Neural progenitor cell (in vitro differentiated cells): ENCODE data around the gene U2AF2. TPM values are rescaled to one million over a fixed set of nuclear protein-coding genes. Genes with fewer than 3 reads are reported as not detected.
A peak's percentile ranks its signal among the peaks of the same experiment; 100 is the strongest.

Experiments
- DNase-seq: peaks from one replicate; pipeline ENCODE4 v3.0.0-alpha.2; 2016; ENCODE audit warnings: low spot score
- H2AFZ ChIP-seq: fragments of 200-600 bp; sonication (generic); replicated peaks from 2 replicates; pipeline ENCODE4 v1.6.1; 2016; ENCODE audit warnings: antibody characterized with exemption
- H3F3A ChIP-seq: fragments of 200-600 bp; sonication (generic); 2 replicates; pipeline ENCODE4 v1.6.1; 2016; ENCODE audit warnings: antibody characterized with exemption, low read depth
- H3K27ac ChIP-seq: fragments of 200-600 bp; sonication (generic); 2 replicates; pipeline ENCODE4 v1.5.1; 2016; ENCODE audit warnings: mild to moderate bottlenecking
- H3K27me3 ChIP-seq: fragments of 200-600 bp; sonication (generic); 2 replicates; pipeline ENCODE4 v1.6.1; 2016; ENCODE audit warnings: mild to moderate bottlenecking, moderate library complexity
- H3K36me3 ChIP-seq: fragments of 200-600 bp; sonication (generic); 2 replicates; pipeline ENCODE4 v1.5.1; 2016
- H3K4me1 ChIP-seq: fragments of 200-600 bp; sonication (generic); 2 replicates; pipeline ENCODE4 v1.6.1; 2016; ENCODE audit warnings: mixed run types
- H3K4me2 ChIP-seq: fragments of 200-600 bp; sonication (generic); 2 replicates; pipeline ENCODE4 v1.6.1; 2016
- H3K4me3 ChIP-seq: fragments of 200-600 bp; sonication (generic); 2 replicates; pipeline ENCODE4 v1.5.1; 2016
- H3K79me2 ChIP-seq: fragments of 200-600 bp; sonication (generic); 2 replicates; pipeline ENCODE4 v1.6.1; 2016; ENCODE audit warnings: low read depth
- H3K9ac ChIP-seq: fragments of 200-600 bp; sonication (generic); 2 replicates; pipeline ENCODE4 v1.6.1; 2016
- H3K9me3 ChIP-seq: fragments of 200-600 bp; sonication (generic); 2 replicates; pipeline ENCODE4 v1.5.1; 2016; ENCODE audit warnings: low read depth
- H4K20me1 ChIP-seq: fragments of 200-600 bp; sonication (generic); 2 replicates; pipeline ENCODE4 v1.6.1; 2016; ENCODE audit warnings: low read depth
- H3K27ac Mint-ChIP-seq: 3 replicates; pipeline ENCODE4 v1.8.0; 2021; ENCODE audit warnings: mixed read lengths
- H3K27me3 Mint-ChIP-seq: 2 replicates; pipeline ENCODE4 v1.8.0; 2022; ENCODE audit warnings: low read depth, mild to moderate bottlenecking, inconsistent platforms, moderate library complexity, mixed read lengths; ENCODE audit not compliant: insufficient read depth
- H3K36me3 Mint-ChIP-seq: 3 replicates; pipeline ENCODE4 v1.8.0; 2021; ENCODE audit warnings: mixed read lengths
- H3K4me1 Mint-ChIP-seq: 3 replicates; pipeline ENCODE4 v1.8.0; 2021; ENCODE audit warnings: mixed read lengths
- H3K4me3 Mint-ChIP-seq: 3 replicates; pipeline ENCODE4 v1.8.0; 2021; ENCODE audit warnings: mild to moderate bottlenecking, moderate library complexity, mixed read lengths
- H3K9me3 Mint-ChIP-seq: 3 replicates; pipeline ENCODE4 v1.8.0; 2020; ENCODE audit warnings: mixed read lengths
- CTCF ChIP-seq: fragments of 200-600 bp; sonication (generic); IDR thresholded peaks from 2 replicates; pipeline ENCODE4 v1.5.1; 2017; ENCODE audit warnings: antibody characterized with exemption, mild to moderate bottlenecking
- EZH2 ChIP-seq: fragments of 200-600 bp; sonication (generic); IDR thresholded peaks from 2 replicates; pipeline ENCODE4 v1.6.1; 2017; ENCODE audit warnings: antibody characterized with exemption, mild to moderate bottlenecking, moderate library complexity
- EZH2phosphoT487 ChIP-seq: fragments of 200-600 bp; sonication (generic); IDR thresholded peaks from 2 replicates; pipeline ENCODE4 v1.6.1; 2017; ENCODE audit warnings: antibody characterized with exemption
- total RNA-seq: library from RNA; depleted of rRNA; stranded (reverse); fragments of >200 nt; gene quantifications from 2 replicates; pipeline ENCODE4 v1.2.3, GENCODE V29; 2015; ENCODE audit warnings: low replicate concordance

Gene U2AF2
- total RNA-seq, 1 donor from 2014 or later = 124 TPM

GRCh38 chr19:55700813-55701212 lies 46.0 kb downstream of the U2AF2 start:
- H3F3A ChIP-seq = no peaks in the 10 kb centered on the region
- H3K4me3 Mint-ChIP-seq = no peak overlapping the region
- no peaks in the 10 kb centered on the region for H3K9me3 ChIP-seq
- H3K4me1 Mint-ChIP-seq = no peaks in the 10 kb centered on the region
- H3K27ac ChIP-seq = no peak overlapping the region
- no peaks in the 10 kb centered on the region for H3K4me1 ChIP-seq
- H3K4me3 ChIP-seq = no peak overlapping the region
- no peak overlapping the region for H3K9ac ChIP-seq
- no peaks in the 10 kb centered on the region for H3K27me3 ChIP-seq
- no peak overlapping the region for H3K27ac Mint-ChIP-seq
- H4K20me1 ChIP-seq = no peaks in the 10 kb centered on the region
- H3K9me3 Mint-ChIP-seq = peaks cover 8% of the 10 kb centered on the region
- peaks cover 35% of the 10 kb centered on the region for H3K36me3 Mint-ChIP-seq
- H3K79me2 ChIP-seq = no peaks in the 10 kb centered on the region
- no peak overlapping the region for H2AFZ ChIP-seq
- no peaks in the 10 kb centered on the region for H3K36me3 ChIP-seq
- no peak for DNase-seq
- no peak overlapping the region for H3K4me2 ChIP-seq
- TF ChIP-seq CTCF (no peak), EZH2phosphoT487 (no peak), EZH2 (no peak)
- peaks cover 10% of the 10 kb centered on the region for H3K27me3 Mint-ChIP-seq

- Mint-ChIP-seq H3K27ac (no peak overlapping the region), H3K9me3 (peaks cover 8% of the 10 kb centered on the region)
- no peak overlapping the region for H3K27ac ChIP-seq
These were observed 47.3 kb downstream of the U2AF2 start for GRCh38 chr19:55702131-55702627.

GRCh38 chr19:55703790-55704215 lies 49.0 kb downstream of the U2AF2 start:
- TF ChIP-seq EZH2 (no peak), EZH2phosphoT487 (no peak), CTCF (peak; percentile 59)
- Histone ChIP-seq H3K9me3 (peaks cover 5% of the 10 kb centered on the region), H3F3A (no peaks in the 10 kb centered on the region), H2AFZ (no peak overlapping the region), H3K4me3 (no peak overlapping the region), H3K9ac (no peak overlapping the region), H3K4me2 (no peak overlapping the region), H3K36me3 (no peaks in the 10 kb centered on the region), H3K79me2 (no peaks in the 10 kb centered on the region), H3K4me1 (no peaks in the 10 kb centered on the region), H4K20me1 (no peaks in the 10 kb centered on the region), H3K27ac (no peak overlapping the region), H3K27me3 (no peaks in the 10 kb centered on the region)
- H3K9me3 Mint-ChIP-seq = peaks cover 8% of the 10 kb centered on the region
- H3K4me1 Mint-ChIP-seq = no peaks in the 10 kb centered on the region
- peaks cover 22% of the 10 kb centered on the region for H3K36me3 Mint-ChIP-seq
- DNase-seq = peak; percentile 15
- H3K4me3 Mint-ChIP-seq = no peak overlapping the region
- H3K27me3 Mint-ChIP-seq = peaks cover 7% of the 10 kb centered on the region
- no peak overlapping the region for H3K27ac Mint-ChIP-seq

More at GRCh38 chr19:55702131-55702627, 47.3 kb downstream of the U2AF2 start:
- Mint-ChIP-seq H3K27me3 (peaks cover 6% of the 10 kb centered on the region), H3K4me3 (no peak overlapping the region), H3K36me3 (peaks cover 31% of the 10 kb centered on the region), H3K4me1 (no peaks in the 10 kb centered on the region)
- DNase-seq = no peak
- H3F3A ChIP-seq = no peaks in the 10 kb centered on the region
- H3K4me3 ChIP-seq = no peak overlapping the region
- H3K9me3 ChIP-seq = no peaks in the 10 kb centered on the region
- no peaks in the 10 kb centered on the region for H3K79me2 ChIP-seq
- no peaks in the 10 kb centered on the region for H3K27me3 ChIP-seq
- TF ChIP-seq EZH2 (no peak), EZH2phosphoT487 (no peak), CTCF (no peak)
- H3K9ac ChIP-seq = no peak overlapping the region
- no peaks in the 10 kb centered on the region for H4K20me1 ChIP-seq
- H3K36me3 ChIP-seq = no peaks in the 10 kb centered on the region
- no peaks in the 10 kb centered on the region for H3K4me1 ChIP-seq
- no peak overlapping the region for H2AFZ ChIP-seq
- no peak overlapping the region for H3K4me2 ChIP-seq
